HG02938 (cell line): ENCODE measurements around the gene FAM53A.
"Not testable (repeated sequence)": the region's sequence is repeated elsewhere in the genome, so short reads cannot be mapped to it uniquely, and the experiment has no call there.

Experiments used
- ATAC-seq: cut with Tn5 transposase; IDR thresholded peaks from one replicate; pipeline ENCODE4 v1.9.1; 2021; ENCODE audit warnings: mild to moderate bottlenecking, moderate library complexity; ENCODE audit not compliant: unreplicated experiment

FAM53A gene

DNA sequence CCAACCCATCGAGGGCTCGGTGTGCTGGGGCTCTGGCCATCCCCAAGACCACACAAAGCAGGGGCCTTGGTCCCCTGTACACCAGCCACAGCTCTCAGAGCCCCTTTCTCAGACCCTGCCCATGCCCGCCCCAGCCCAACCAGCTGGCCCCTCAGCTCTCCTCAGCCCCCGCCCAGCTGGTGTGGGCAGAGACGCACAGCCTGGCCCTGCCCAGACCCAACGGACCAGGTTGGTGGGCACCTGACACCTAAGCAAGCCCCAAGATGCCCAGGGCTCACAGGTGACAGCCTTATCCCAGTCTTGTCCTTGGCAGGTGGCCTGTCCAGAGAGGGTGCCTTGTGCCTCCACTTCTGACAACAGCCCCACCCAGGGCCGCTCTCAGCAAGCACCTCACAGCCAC lies 42.4 kb downstream of the FAM53A start:
- ATAC-seq = no peak

- ATAC-seq = not testable (repeated sequence)
These were observed 43.2 kb downstream of the FAM53A start for GRCh38 chr4:1640716-1641503.

DNA sequence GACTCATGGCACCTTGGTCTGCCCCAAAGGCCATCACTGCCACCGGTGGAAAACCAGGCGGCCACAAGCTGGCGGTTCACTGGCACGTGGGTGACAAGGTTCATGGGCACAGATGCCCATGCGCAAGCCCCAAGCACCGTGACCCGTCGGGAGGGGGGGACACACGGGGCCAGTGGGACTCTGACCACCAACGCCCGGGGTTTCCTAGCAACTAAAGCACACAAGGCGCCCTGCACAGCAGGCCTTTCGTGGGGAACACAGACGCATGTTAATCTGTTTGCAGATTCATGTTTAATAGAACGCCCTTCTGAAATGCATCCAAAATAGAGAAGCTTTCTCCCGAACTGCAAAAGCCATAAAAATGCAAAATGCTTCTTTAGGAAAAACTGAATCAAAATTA lies 43.9 kb downstream of the FAM53A start:
- ATAC-seq = no peak

GRCh38 chr4:1639299-1639868 lies 44.7 kb downstream of the FAM53A start:
- ATAC-seq = no peak

- ATAC-seq = no peak
These were observed 45.2 kb downstream of the FAM53A start for GRCh38 chr4:1638873-1639272.

- ATAC-seq = no peak
These were observed 45.9 kb downstream of the FAM53A start for GRCh38 chr4:1638272-1638598.

- ATAC-seq = no peak
These were observed 46.4 kb downstream of the FAM53A start for GRCh38 chr4:1637580-1638271.

DNA sequence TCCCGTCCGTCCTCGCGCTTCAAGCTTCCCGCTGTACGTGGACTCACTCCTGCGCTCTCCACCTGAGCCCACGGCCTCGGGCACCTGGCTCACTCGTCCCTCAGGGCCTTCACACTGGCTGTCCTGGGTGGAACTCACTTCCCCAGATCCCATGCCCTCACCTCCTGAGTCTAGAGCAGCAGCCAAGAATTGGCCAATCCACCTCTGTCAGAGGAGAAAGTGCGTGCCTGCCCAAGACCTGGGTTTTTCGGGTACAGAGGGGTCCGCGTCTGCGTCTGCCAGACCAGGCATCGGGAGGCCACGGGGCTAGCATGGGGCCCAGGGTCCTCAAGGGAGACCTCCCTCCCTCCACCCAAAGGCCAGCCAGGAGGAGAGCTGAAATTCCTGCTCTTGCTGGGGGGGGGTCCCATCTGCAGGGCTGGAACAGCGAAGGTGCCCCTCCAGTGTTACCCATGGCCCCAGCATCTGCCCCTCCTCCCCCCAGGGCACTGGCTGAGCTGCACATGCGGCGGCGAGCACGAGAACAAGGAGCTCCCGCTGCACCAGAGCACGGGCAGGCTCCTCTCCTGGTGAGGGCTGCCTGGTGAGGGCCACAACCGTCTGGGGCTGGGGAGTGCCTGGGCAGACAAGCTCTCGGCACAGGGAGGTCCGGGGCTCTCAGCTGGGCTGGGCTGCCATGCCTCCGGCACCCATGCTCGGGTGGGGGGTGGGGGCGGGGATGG lies 47.5 kb downstream of the FAM53A start:
- ATAC-seq = no peak

GRCh38 chr4:1635464-1635863 lies 48.6 kb downstream of the FAM53A start:
- ATAC-seq = no peak

DNA sequence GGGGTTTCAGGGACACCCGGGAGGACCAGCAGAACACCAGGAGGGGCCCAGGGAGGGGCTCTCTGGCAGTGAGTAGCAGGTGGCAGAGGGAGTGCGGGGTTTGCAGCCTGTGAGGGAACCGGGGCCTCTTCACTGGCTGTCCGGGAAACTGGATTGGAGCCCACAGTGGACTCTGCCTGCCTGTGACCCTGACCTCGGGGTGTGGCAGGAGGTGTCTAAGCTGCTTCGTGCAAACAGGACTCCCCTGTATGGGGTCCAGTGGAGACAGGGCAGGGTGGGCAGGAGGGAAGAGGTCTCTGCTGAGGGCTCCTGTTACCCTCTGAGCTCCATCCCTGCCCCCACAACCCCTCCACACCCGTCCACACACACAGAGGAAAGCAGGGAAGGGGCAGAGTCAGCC lies 50.1 kb downstream of the FAM53A start:
- no peak for ATAC-seq

DNA sequence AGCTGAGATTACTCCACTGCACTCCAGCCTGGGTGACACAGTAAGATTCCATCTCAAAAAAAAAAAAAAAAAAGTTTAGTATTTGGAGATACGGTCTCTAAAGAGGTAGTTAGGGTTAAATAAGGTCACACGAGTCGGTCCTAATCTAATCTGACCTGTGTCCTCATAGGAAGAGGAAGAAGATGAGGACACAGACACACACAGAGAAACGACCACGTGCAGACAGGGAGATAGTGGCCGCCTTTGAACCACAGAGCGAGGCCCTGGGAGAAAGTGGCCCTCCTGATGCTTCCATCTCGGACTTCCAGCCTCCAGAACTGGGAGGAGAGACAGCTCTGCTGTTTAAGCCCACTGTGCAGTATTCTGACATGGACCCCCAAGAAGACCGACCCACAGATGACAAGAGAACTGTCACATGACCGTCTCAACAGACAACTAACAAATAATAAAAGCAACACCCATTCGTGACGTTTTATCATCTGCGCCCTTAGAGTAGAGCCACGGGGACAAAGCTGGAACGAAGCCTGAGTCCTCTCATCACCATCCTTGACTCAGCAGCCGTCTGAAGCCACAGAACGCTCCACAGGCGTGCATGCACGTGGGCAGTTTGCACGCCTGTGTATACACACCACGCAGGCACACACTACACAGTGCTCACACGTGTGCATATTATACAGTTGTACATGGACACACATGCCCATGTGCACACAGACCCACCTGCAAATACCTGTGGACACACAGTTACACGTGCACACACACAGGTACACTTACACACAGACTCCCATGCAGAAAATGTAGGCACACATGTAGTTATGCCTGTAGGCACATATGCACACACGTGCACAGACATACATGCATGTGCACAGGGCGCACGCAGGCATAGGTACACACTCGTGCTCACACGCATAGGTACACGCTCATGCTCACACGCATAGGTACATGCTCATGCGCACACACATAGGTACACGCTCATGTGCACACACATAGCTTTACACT lies 51.7 kb downstream of the FAM53A start:
- ATAC-seq = no peak

DNA sequence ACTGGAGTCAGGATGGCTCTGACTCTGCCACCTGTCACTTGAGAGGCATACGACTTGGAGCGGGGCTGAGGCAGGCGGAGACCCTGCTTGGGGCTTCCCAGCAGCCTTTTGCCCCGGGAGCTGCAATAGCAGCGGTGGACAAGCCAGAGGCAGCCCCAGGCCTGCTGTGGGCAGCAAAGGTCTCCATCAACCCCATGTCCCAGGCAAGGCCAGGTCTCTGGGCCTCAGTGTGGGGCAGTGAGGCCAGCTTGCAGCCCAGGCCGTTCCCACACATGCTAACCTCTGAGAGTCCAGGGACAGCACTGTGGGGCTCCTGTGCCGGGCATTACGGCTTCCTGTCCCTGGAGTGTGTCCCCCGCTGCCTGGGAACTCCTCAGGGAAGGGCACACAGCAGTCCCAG lies 53.0 kb downstream of the FAM53A start:
- no peak for ATAC-seq

GRCh38 chr4:1630266-1630665 lies 53.8 kb downstream of the FAM53A start:
- no peak for ATAC-seq

GRCh38 chr4:1629699-1630083 lies 54.4 kb downstream of the FAM53A start:
- ATAC-seq = no peak

DNA sequence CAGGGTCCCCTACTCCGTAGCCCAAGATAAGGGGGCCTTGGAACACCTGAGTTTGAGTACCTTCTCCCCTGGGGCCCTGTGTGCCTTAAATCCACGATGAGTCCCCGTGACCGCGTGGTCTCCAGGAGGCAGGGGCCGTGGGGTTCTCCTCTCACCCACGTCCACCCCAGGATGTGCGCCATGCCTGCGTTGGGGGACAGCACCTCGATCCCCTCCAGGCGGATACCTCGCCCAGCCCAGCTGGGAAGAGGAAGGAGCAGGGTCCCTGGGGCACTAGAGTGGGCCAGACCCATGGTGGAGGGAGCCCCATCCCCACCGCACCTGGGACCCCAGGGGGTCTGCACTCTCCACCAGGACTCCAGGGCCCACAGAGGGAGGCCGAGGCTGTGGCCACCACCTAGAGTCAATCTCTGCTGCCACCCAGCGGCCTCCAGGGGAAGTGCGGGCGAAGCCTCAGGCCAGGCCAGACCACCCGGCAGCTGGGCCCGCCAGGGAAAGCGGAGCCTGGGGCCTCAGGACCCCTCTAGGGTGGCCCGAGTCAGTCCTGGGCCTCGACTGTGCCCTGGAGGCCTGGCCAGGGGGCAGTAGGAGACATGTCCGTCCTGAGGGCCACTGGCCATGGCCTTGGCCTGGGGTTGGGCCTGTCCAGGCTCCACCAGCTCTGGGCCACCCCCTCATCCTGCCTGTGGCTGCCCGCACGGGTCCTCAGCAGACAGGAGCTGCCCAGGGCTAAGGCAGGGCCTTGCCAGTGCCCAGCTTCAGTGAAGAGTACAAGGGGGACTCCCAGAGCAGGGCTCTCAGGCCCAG lies 55.0 kb downstream of the FAM53A start:
- ATAC-seq = no peak

GRCh38 chr4:1627417-1628313 lies 56.4 kb downstream of the FAM53A start:
- ATAC-seq = no peak

GRCh38 chr4:1626941-1627340 lies 57.2 kb downstream of the FAM53A start:
- no peak for ATAC-seq

- no peak for ATAC-seq
These were observed 58.0 kb downstream of the FAM53A start for GRCh38 chr4:1626151-1626550.
